COLO829 (cell line): ENCODE results near the gene SND1.

Experiments used
- DNase-seq: peaks from one replicate; pipeline ENCODE4 v3.0.0; 2012; ENCODE audit warnings: low spot score

Gene SND1

GRCh38 chr7:127689194-127689772 is 37.3 kb downstream of the SND1 start:
- no peak for DNase-seq

- no peak for DNase-seq
These were observed 38.3 kb downstream of the SND1 start for GRCh38 chr7:127690337-127690736.

DNA sequence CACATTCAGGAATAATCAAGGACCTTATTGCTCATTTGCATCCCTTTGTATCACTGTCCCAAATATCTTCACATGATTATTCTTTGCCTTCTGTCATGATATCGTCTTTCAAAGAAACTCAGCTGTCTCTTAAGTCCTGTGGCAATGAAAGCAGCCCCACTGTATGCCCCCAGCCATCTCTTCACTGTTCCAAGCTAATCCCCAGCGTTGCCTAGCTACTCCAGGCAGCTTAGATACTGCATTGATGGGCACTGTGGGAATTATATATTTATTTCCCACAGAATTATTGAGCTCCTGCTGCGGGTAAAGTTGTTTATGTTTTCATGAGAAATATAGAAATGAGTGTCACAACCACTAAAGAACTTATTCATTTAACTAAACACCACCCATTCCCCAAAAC is 38.8 kb downstream of the SND1 start:
- no peak for DNase-seq

DNA sequence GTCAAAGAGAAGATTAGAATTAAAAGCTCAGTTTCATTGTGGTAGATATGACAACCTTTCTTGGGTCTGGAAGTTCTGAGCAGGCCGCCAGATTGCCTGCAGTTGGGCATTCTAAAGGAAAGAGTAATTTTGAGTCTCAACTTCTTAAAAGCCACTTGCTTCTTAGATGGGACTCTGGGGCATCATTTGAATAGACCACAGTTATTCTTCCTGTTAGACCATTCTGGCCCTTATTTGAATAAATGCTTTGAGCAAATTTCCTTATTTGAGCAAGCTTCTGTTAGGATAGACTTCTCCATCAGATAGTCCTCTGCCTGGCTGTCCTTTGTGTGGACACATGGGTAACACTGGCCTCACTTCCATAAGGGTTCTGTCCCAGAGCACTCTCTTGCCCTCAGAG is 40.2 kb downstream of the SND1 start:
- DNase-seq, result no peak

GRCh38 chr7:127699853-127700252 is 47.9 kb downstream of the SND1 start:
- no peak for DNase-seq

GRCh38 chr7:127702052-127702652 is 50.2 kb downstream of the SND1 start:
- no peak for DNase-seq

DNA sequence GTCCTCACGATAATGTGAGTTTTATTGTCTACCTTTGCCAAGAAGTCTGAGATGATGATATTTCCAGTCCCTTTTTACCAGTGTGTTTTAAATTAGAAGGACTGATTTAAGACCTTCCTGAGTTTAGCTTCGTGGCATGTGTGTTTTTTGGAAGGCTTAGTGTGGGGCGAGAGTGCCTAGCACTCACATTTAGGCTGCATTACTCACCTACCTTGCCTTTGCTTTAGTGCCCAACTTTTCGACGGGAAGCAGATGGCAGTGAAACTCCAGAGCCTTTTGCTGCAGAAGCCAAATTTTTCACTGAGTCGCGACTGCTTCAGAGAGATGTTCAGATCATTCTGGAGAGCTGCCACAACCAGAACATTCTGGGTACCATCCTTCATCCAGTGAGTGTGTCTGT is 50.9 kb downstream of the SND1 start:
- DNase-seq, result no peak

DNA sequence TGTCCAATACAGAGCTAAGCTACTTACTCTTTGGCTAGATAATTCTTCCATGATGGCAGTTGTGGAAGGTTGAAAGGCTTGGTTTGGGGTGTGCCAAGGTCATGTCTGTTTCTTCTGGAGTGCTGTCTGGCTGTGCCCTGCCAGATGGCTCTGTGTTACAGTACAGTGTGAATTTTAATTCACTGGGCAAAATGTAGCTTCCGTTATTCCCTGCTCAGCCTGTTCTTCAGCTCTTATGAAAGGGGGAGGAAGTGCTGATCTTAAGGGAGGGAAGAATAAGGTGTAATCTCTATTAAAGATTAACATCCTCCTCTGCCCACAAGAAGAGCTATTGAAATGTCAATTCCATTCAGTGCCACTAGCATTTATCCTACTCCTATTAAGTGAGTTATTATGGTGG is 52.2 kb downstream of the SND1 start:
- no peak for DNase-seq

GRCh38 chr7:127705461-127705959 is 53.5 kb downstream of the SND1 start:
- no peak for DNase-seq

DNA sequence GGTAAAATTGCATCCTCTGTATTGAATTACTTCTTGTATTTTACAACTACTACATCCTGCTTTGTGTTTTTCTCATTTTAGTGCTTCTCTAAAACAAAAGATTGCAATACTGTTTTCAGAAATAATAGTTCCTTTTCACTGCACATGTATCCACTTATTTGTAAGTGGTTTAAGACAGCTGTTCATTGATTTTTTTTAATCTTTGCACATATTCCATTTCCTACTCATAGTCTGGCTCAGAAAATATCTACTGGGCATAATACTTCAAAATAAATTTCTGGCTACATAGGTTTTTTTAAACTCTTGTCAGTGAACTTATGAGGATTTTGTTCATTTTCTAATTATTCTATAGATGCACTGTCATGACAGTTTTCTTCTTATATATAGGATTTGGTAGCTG is 54.8 kb downstream of the SND1 start:
- DNase-seq, result no peak

DNA sequence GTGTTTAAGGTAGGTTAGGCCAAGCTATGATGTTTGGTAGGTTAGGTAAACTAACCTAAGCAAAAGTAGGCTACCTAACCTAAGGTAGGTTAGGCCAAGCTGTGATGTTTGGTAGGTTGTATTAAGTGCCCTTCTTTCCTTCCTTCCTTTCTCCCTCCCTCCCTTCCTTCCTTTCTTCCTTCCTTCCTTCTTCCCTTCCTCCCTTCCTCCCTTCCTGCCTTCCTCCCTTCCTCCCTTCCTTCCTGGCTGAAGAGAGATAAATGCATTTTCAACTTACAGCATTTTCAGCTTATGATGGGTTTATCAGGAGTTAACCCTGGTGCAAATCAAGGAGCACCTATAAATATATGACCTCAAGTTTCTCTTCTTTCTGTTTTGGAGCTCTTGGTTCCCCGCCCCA is 56.2 kb downstream of the SND1 start:
- DNase-seq, result no peak

DNA sequence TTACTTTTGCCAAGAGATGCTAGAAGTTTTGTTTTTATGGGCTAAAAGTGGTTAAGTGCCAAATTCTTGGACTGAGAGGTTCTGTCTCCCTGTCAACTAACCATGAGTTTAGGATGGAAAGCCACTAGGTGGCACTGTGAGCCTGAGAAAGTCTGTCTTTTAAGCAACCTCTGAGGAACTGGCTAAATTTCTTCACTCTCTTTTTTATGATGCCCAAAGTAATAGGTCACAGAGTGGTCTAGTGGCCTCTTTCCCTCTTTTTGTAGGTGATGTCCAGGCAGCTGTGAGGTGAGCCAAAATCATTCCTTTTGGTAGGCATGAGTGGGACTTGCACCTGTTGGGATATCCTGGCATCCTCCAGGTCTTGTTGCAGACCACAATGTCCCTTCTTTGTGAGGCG is 56.8 kb downstream of the SND1 start:
- peak; percentile 82 for DNase-seq

GRCh38 chr7:127710635-127711034 is 58.6 kb downstream of the SND1 start:
- no peak for DNase-seq

DNA sequence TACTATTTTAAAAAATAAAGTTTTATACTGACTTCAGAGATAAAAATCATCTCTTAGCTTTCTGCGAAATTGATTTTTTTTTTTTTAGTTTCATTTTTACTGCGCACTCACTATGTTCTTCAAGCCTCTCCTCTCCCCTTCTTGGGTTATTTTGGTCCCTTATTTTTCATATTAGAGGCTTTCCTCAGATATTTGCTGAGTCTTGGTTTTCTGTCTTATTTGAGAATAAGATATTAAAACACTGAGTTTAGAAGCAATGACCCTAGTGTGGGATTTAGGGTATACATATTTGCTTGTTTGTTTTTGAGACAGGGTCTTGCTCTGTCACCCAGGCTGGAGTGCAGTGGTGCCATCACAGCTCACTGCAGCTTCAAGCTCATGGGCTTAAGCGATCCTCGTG is 59.9 kb downstream of the SND1 start:
- no peak for DNase-seq

- peak; percentile 61 for DNase-seq
These were observed 61.0 kb downstream of the SND1 start for GRCh38 chr7:127713006-127713405.

DNA sequence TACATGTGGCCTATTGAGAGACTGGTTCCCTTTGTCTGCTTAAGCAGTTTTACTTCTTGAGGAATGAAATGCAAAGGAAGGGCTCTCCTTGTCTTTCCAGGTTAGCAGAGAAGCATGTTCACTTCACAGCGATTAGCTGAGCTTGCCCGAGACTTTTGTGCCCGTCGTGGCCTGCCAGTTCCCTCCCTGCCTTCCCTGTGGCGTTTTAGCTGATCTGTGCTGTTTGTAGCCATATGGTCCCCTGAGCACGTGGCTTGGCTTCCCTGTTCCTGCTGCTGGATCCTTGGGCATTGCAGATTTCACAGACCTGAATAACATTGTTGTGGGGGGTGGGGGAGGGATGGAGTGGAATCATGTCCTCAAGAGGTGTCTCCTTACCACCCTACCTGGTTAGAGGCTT is 61.8 kb downstream of the SND1 start:
- DNase-seq, result peak; percentile 46

DNA sequence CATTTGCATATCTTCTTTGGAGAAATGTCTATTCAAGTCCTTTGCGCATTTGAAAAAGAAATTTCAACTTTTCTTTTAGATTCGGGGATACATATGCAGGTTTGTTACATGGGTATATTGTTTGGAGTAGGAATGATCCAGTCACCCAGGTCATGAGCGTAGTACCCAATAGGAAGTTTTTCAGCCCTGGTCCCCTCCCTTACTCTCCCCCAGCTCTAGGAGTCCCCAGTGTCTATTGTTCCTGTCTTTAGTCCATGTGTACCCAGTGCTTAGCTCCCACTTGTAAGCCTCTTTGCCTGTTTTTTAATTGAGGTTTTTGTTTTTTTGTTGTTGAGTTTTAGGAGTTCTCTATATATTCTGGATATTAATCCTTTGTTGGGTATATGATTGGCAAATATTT is 63.3 kb downstream of the SND1 start:
- no peak for DNase-seq

- no peak for DNase-seq
These were observed 63.9 kb downstream of the SND1 start for GRCh38 chr7:127715901-127716300.

GRCh38 chr7:127717502-127718339 is 65.7 kb downstream of the SND1 start:
- no peak for DNase-seq

DNA sequence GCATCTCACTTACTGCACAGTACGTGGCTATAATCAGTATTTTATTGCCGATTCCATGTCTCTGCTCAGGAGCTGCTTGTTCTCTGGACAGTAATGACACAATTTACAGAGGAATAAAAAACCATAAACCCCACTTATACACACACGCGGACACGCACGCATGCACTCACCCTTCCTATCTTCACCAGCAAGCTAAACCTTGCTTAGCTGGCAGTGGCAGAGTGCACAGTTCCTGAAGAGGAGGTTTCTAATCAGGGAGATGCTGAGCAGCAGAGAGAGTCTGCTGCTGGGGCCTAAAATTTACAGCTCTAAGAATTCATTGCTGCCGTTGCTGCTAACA is 66.3 kb downstream of the SND1 start:
- DNase-seq, result no peak

- DNase-seq, result no peak
These were observed 74.5 kb downstream of the SND1 start for GRCh38 chr7:127726476-127726875.

- DNase-seq, result no peak
These were observed 78.8 kb downstream of the SND1 start for GRCh38 chr7:127730658-127731276.
